HepG2 (cell line): ENCODE results near the gene TPGS1. TPM values are rescaled to one million over a fixed set of nuclear protein-coding genes. Genes with fewer than 3 reads are reported as not detected.
A peak's percentile ranks its signal among the peaks of the same experiment; 100 is the strongest.

Source experiments
- HDAC2 ChIP-seq: sonication (generic); formaldehyde crosslinking; IDR thresholded peaks from 2 replicates; pipeline ENCODE4 v1.4.0; 2020; ENCODE audit warnings: missing genetic modification reagents
- HNRNPL ChIP-seq: fragments of 200-400 bp; formaldehyde crosslinking; IDR thresholded peaks from 2 replicates; pipeline ENCODE4 v1.6.1; 2017; ENCODE audit warnings: mild to moderate bottlenecking, low read depth, low read length
- MAFG ChIP-seq: sonication (generic); formaldehyde crosslinking; IDR thresholded peaks from 2 replicates; pipeline ENCODE4 v1.5.1; 2020; ENCODE audit warnings: mild to moderate bottlenecking, missing genetic modification reagents
- NFIB ChIP-seq: sonication (generic); formaldehyde crosslinking; IDR thresholded peaks from 2 replicates; pipeline ENCODE4 v1.9.0; 2021; ENCODE audit warnings: missing genetic modification reagents, mild to moderate bottlenecking, borderline replicate concordance
- RCOR2 ChIP-seq: IDR thresholded peaks from 2 replicates; pipeline ENCODE4 v1.6.1; 2016; ENCODE audit warnings: missing biosample characterization, missing genetic modification reagents
- RFX3 ChIP-seq: IDR thresholded peaks from 2 replicates; pipeline ENCODE4 v1.6.1; 2016; ENCODE audit warnings: missing biosample characterization, missing genetic modification reagents
- RXRA ChIP-seq: sonication (generic); formaldehyde crosslinking; IDR thresholded peaks from 2 replicates; pipeline ENCODE4 v1.5.1; 2020; ENCODE audit warnings: missing genetic modification reagents
- SMYD3 ChIP-seq: sonication (generic); formaldehyde crosslinking; IDR thresholded peaks from 2 replicates; pipeline ENCODE4 v1.8.1; 2023; ENCODE audit warnings: mild to moderate bottlenecking, missing genetic modification reagents
- TFAP4 ChIP-seq: sonication (generic); IDR thresholded peaks from 2 replicates; pipeline ENCODE4 v1.6.1; 2016; ENCODE audit warnings: low read depth, borderline replicate concordance
- ZNF382 ChIP-seq: sonication (generic); formaldehyde crosslinking; IDR thresholded peaks from 2 replicates; pipeline ENCODE4 v1.5.0; 2020; ENCODE audit warnings: missing genetic modification reagents, mild to moderate bottlenecking, borderline replicate concordance
- polyA plus RNA-seq, 8 experiments: library from polyadenylated mRNA; depleted of rRNA in 3 of 8; stranded (reverse) in 7 of 8; unstranded in 1 of 8; fragments of >200 nt; fragmentation: Illumina TruSeq in 4 of 8; extraction: Trizol in 4 of 8; gene quantifications; 2 replicates each; pipeline versions ENCODE4 v1.2.1 to v1.2.3, GENCODE V29; 2011 to 2016; ENCODE audit warnings: low read depth in 4 of 8, missing spikeins in 1 of 8, mixed read lengths in 1 of 8; ENCODE audit not compliant: insufficient read depth in 1 of 8
- total RNA-seq, 5 experiments: library from RNA; depleted of rRNA; stranded (reverse); fragments of >200 nt; fragmentation: Illumina TruSeq; extraction: Trizol; gene quantifications; 2 replicates each; pipeline ENCODE4 v1.2.3, GENCODE V29; 2016; ENCODE audit warnings: low read depth in 1 of 5
- TF ChIP-seq, protein P1 (sequence below), 2 experiments: fragments of 450-650 bp in 1 of 2; sonication (generic) in 1 of 2; formaldehyde crosslinking in 1 of 2; IDR thresholded peaks; 2 replicates each; pipeline versions ENCODE4 v1.6.1 to v1.8.0; 2016 to 2022; ENCODE audit warnings: antibody characterized with exemption in 1 of 2, mild to moderate bottlenecking in 1 of 2, missing genetic modification reagents in 1 of 2
- TF ChIP-seq, protein P2 (sequence below): sonication (generic); formaldehyde crosslinking; IDR thresholded peaks from 2 replicates; pipeline ENCODE4 v1.4.0; 2020; ENCODE audit warnings: low read depth, missing genetic modification reagents
- TF ChIP-seq, protein P3 (sequence below): IDR thresholded peaks from 2 replicates; pipeline ENCODE4 v1.6.1; 2016; ENCODE audit warnings: missing genetic modification reagents, missing compliant biosample characterization

Gene TPGS1
- total and polyA plus RNA-seq, 2 of the 13 experiments (the other 11 are each of a cell fraction or from before 2014, with no cell fraction given), result 1.1 to 6.2 TPM

- TF ChIP-seq, protein P1, sequence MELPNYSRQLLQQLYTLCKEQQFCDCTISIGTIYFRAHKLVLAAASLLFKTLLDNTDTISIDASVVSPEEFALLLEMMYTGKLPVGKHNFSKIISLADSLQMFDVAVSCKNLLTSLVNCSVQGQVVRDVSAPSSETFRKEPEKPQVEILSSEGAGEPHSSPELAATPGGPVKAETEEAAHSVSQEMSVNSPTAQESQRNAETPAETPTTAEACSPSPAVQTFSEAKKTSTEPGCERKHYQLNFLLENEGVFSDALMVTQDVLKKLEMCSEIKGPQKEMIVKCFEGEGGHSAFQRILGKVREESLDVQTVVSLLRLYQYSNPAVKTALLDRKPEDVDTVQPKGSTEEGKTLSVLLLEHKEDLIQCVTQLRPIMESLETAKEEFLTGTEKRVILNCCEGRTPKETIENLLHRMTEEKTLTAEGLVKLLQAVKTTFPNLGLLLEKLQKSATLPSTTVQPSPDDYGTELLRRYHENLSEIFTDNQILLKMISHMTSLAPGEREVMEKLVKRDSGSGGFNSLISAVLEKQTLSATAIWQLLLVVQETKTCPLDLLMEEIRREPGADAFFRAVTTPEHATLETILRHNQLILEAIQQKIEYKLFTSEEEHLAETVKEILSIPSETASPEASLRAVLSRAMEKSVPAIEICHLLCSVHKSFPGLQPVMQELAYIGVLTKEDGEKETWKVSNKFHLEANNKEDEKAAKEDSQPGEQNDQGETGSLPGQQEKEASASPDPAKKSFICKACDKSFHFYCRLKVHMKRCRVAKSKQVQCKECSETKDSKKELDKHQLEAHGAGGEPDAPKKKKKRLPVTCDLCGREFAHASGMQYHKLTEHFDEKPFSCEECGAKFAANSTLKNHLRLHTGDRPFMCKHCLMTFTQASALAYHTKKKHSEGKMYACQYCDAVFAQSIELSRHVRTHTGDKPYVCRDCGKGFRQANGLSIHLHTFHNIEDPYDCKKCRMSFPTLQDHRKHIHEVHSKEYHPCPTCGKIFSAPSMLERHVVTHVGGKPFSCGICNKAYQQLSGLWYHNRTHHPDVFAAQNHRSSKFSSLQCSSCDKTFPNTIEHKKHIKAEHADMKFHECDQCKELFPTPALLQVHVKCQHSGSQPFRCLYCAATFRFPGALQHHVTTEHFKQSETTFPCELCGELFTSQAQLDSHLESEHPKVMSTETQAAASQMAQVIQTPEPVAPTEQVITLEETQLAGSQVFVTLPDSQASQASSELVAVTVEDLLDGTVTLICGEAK (IDR thresholded peaks at IDR 0.05), result no peak
- TF ChIP-seq, protein P1 (CRISPR knock-in tag; IDR thresholded peaks at IDR 0.05), result no peak
- TF ChIP-seq HNRNPL (peak; percentile 80), RFX3 (CRISPR knock-in tag) (no peak), RXRA (CRISPR knock-in tag) (peak; percentile 60), RCOR2 (CRISPR knock-in tag) (peak; percentile 27; the same call in 1 of the 2 replicates), TFAP4 (peak; percentile 50; the same call in 1 of the 2 replicates), SMYD3 (CRISPR knock-in tag) (no peak), HDAC2 (CRISPR knock-in tag) (peak; percentile 57; the same call in 1 of the 2 replicates), NFIB (no peak), ZNF382 (no peak), MAFG (CRISPR knock-in tag) (no peak)
- TF ChIP-seq, protein P2, sequence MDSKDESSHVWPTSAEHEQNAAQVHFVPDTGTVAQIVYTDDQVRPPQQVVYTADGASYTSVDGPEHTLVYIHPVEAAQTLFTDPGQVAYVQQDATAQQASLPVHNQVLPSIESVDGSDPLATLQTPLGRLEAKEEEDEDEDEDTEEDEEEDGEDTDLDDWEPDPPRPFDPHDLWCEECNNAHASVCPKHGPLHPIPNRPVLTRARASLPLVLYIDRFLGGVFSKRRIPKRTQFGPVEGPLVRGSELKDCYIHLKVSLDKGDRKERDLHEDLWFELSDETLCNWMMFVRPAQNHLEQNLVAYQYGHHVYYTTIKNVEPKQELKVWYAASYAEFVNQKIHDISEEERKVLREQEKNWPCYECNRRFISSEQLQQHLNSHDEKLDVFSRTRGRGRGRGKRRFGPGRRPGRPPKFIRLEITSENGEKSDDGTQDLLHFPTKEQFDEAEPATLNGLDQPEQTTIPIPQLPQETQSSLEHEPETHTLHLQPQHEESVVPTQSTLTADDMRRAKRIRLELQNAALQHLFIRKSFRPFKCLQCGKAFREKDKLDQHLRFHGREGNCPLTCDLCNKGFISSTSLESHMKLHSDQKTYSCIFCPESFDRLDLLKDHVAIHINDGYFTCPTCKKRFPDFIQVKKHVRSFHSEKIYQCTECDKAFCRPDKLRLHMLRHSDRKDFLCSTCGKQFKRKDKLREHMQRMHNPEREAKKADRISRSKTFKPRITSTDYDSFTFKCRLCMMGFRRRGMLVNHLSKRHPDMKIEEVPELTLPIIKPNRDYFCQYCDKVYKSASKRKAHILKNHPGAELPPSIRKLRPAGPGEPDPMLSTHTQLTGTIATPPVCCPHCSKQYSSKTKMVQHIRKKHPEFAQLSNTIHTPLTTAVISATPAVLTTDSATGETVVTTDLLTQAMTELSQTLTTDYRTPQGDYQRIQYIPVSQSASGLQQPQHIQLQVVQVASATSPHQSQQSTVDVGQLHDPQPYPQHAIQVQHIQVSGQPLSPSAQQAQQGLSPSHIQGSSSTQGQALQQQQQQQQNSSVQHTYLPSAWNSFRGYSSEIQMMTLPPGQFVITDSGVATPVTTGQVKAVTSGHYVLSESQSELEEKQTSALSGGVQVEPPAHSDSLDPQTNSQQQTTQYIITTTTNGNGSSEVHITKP (CRISPR knock-in tag), result peak; percentile 70
- TF ChIP-seq, protein P3, sequence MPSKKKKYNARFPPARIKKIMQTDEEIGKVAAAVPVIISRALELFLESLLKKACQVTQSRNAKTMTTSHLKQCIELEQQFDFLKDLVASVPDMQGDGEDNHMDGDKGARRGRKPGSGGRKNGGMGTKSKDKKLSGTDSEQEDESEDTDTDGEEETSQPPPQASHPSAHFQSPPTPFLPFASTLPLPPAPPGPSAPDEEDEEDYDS (CRISPR knock-in tag), result 0 out of 2 replicates have a peak, but pooled peaks have one; percentile 49
These were observed 21.6 kb upstream of the TPGS1 start (continued) for GRCh38 chr19:485583-486236.
